HepG2 (cell line): Measurements from ENCODE around the gene ANKRD31. TPM values are rescaled to one million over a fixed set of nuclear protein-coding genes. Genes with fewer than 3 reads are reported as not detected.
A peak's percentile ranks its signal among the peaks of the same experiment; 100 is the strongest.

Experiments used
- ATAC-seq: fragments of 200-7000 bp; cut with Tn5 transposase; 3 replicates; pipeline ENCODE4 v1.9.1; 2020; ENCODE audit warnings: mild to moderate bottlenecking, moderate library complexity
- BruUV-seq: library from RNA; stranded (reverse); fragments of 400-500 nt; replicated peaks from 2 replicates; lab custom pipeline; 2021; lab: Mats Ljungman, UMichigan
- CTCF ChIA-PET: fragments of 300-600 bp; formaldehyde crosslinking; extraction: SDS; loops from one replicate; lab custom pipeline; 2021; ENCODE audit warnings: low total read pairs, inconsistent platforms, low intra/inter-chr PET ratio; lab: Yijun Ruan, JAX
- POLR2A ChIA-PET: fragments of 350-600 bp; sonication (Branson Sonifier 250); formaldehyde crosslinking; loops from one replicate; lab custom pipeline; 2020; ENCODE audit warnings: antibody characterized with exemption, inconsistent platforms; lab: Yijun Ruan, JAX
- DNase-seq: peaks from one replicate; pipeline ENCODE4 v3.0.0-alpha.2; 2015; ENCODE audit warnings: low spot score
- FAIRE-seq: peaks from 3 replicates; lab custom pipeline; 2011; peaks lifted over from hg19 to GRCh38; lab: Jason Lieb, UNC
- H2AFZ ChIP-seq: one replicate; pipeline ENCODE4 v1.6.1; 2011; ENCODE audit warnings: low read length, inconsistent platforms
- H3K27ac ChIP-seq: fragments of 300-600 bp; 3 replicates; pipeline ENCODE4 v1.8.0; 2011; ENCODE audit warnings: mixed run types, mild to moderate bottlenecking, mixed read lengths, low read length, inconsistent platforms; ENCODE audit not compliant: insufficient read depth; ENCODE audit errors: extremely low read length
- H3K27me3 ChIP-seq, 2 experiments: fragments of 200-600 bp in 1 of 2; 2 replicates in 1 of 2; 3 replicates in 1 of 2; pipeline versions ENCODE4 v1.6.0 to v1.8.0; 2011; ENCODE audit warnings: low read length in 2 of 2, mild to moderate bottlenecking in 2 of 2, moderate library complexity in 2 of 2, inconsistent platforms in 1 of 2; ENCODE audit not compliant: insufficient read depth in 2 of 2, control insufficient read depth in 1 of 2
- H3K36me3 ChIP-seq, 2 experiments: fragments of 200-600 bp in 1 of 2; replicated peaks in 1 of 2; 2 replicates in 1 of 2; 3 replicates in 1 of 2; pipeline versions ENCODE4 v1.5.1 to v1.8.0; 2011; ENCODE audit warnings: low read length in 2 of 2, inconsistent platforms in 1 of 2; ENCODE audit not compliant: insufficient read depth in 2 of 2, control insufficient read depth in 1 of 2
- H3K4me1 ChIP-seq: 2 replicates; pipeline ENCODE4 v1.5.1; 2012; ENCODE audit warnings: low read length, inconsistent platforms; ENCODE audit not compliant: insufficient read depth
- H3K4me2 ChIP-seq: 2 replicates; pipeline ENCODE4 v1.6.0; 2011; ENCODE audit warnings: low read depth, low read length, inconsistent platforms
- H3K4me3 ChIP-seq, 3 experiments: fragments of 200-600 bp in 1 of 3; sonication (generic), shearing (Covaris generic) in 1 of 3; replicated peaks in 1 of 3; 2 replicates each; pipeline ENCODE4 v1.5.1; 2011 to 2016; ENCODE audit warnings: low read length in 3 of 3, inconsistent platforms in 2 of 3, low read depth in 2 of 3, mild to moderate bottlenecking in 2 of 3, control low read depth in 1 of 3, mixed read lengths in 1 of 3; ENCODE audit not compliant: insufficient read depth in 1 of 3
- H3K79me2 ChIP-seq: one replicate; pipeline ENCODE4 v1.6.1; 2011; ENCODE audit warnings: low read length, inconsistent platforms; ENCODE audit not compliant: insufficient read depth
- H3K9ac ChIP-seq: 2 replicates; pipeline ENCODE4 v1.6.0; 2011; ENCODE audit warnings: mild to moderate bottlenecking, low read depth, low read length, inconsistent platforms; ENCODE audit not compliant: insufficient read depth
- H3K9me3 ChIP-seq: 2 replicates; pipeline ENCODE4 v1.5.1; 2012; ENCODE audit warnings: mild to moderate bottlenecking, low read length
- H4K20me1 ChIP-seq: 2 replicates; pipeline ENCODE4 v1.6.0; 2011; ENCODE audit warnings: inconsistent platforms, mild to moderate bottlenecking, low read length, moderate library complexity; ENCODE audit not compliant: insufficient read depth
- HHEX ChIP-seq: IDR thresholded peaks from 2 replicates; pipeline ENCODE4 v1.6.1; 2016; ENCODE audit warnings: control low read depth
- IRX3 ChIP-seq: sonication (generic); formaldehyde crosslinking; IDR thresholded peaks from 2 replicates; pipeline ENCODE4 v1.8.1; 2023; ENCODE audit warnings: mild to moderate bottlenecking, low read depth, missing genetic modification reagents, borderline replicate concordance
- KDM4B ChIP-seq: sonication (generic); formaldehyde crosslinking; IDR thresholded peaks from 2 replicates; pipeline ENCODE4 v1.4.0; 2020; ENCODE audit warnings: missing genetic modification reagents
- KLF15 ChIP-seq: sonication (generic); formaldehyde crosslinking; IDR thresholded peaks from 2 replicates; pipeline ENCODE4 v1.8.1; 2023; ENCODE audit warnings: borderline replicate concordance, mild to moderate bottlenecking, inconsistent platforms, missing genetic modification reagents, mixed read lengths
- NCOR1 ChIP-seq: fragments of 200-600 bp; sonication (generic); IDR thresholded peaks from 2 replicates; pipeline ENCODE4 v1.7.0; 2017; ENCODE audit warnings: antibody characterized with exemption, low read length, borderline replicate concordance
- NFE2 ChIP-seq: sonication (generic); formaldehyde crosslinking; IDR thresholded peaks from 2 replicates; pipeline ENCODE4 v1.4.0; 2020; ENCODE audit warnings: missing genetic modification reagents
- NR2C2 ChIP-seq: sonication (generic); formaldehyde crosslinking; IDR thresholded peaks from 2 replicates; pipeline ENCODE4 v1.4.0; 2020; ENCODE audit warnings: missing genetic modification reagents, mild to moderate bottlenecking, moderate library complexity, borderline replicate concordance
- RBM39 ChIP-seq: fragments of 200-400 bp; formaldehyde crosslinking; IDR thresholded peaks from one replicate; pipeline ENCODE4 v1.6.1; 2018; ENCODE audit warnings: antibody characterized with exemption, mild to moderate bottlenecking, low read depth, low read length; ENCODE audit not compliant: poor library complexity, severe bottlenecking
- SIX1 ChIP-seq: sonication (generic); formaldehyde crosslinking; IDR thresholded peaks from 2 replicates; pipeline ENCODE4 v1.4.0; 2020; ENCODE audit warnings: missing genetic modification reagents, borderline replicate concordance
- SOX6 ChIP-seq, 2 experiments: fragments of 450-650 bp in 1 of 2; sonication (generic) in 1 of 2; formaldehyde crosslinking in 1 of 2; IDR thresholded peaks; 2 replicates each; pipeline versions ENCODE4 v1.4.0 to v1.6.1; 2017 to 2020; ENCODE audit warnings: antibody characterized with exemption in 1 of 2, mild to moderate bottlenecking in 1 of 2, missing genetic modification reagents in 1 of 2
- TBP ChIP-seq: sonication (generic); formaldehyde crosslinking; IDR thresholded peaks from 2 replicates; pipeline ENCODE4 v1.5.0; 2020; ENCODE audit warnings: missing genetic modification reagents
- U2AF1 ChIP-seq: fragments of 200-400 bp; formaldehyde crosslinking; optimal IDR thresholded peaks from 2 replicates; pipeline ENCODE3; 2017; ENCODE audit warnings: mild to moderate bottlenecking, low read depth, low read length
- ZBTB3 ChIP-seq: sonication (generic); formaldehyde crosslinking; IDR thresholded peaks from 2 replicates; pipeline ENCODE4 v1.4.0; 2020; ENCODE audit warnings: low read depth, mild to moderate bottlenecking, moderate library complexity, missing genetic modification reagents, borderline replicate concordance
- ZBTB7B ChIP-seq: sonication (generic); formaldehyde crosslinking; IDR thresholded peaks from 2 replicates; pipeline ENCODE4 v1.4.0; 2020; ENCODE audit warnings: missing genetic modification reagents
- ZNF224 ChIP-seq: sonication (generic); formaldehyde crosslinking; IDR thresholded peaks from 2 replicates; pipeline ENCODE4 v1.5.0; 2020; ENCODE audit warnings: mild to moderate bottlenecking, missing genetic modification reagents
- ZNF343 ChIP-seq: sonication (generic); formaldehyde crosslinking; IDR thresholded peaks from 2 replicates; pipeline ENCODE4 v1.4.0; 2020; ENCODE audit warnings: mild to moderate bottlenecking, missing genetic modification reagents
- ZNF788 ChIP-seq: sonication (generic); formaldehyde crosslinking; IDR thresholded peaks from 2 replicates; pipeline ENCODE4 v1.5.0; 2020; ENCODE audit warnings: mild to moderate bottlenecking, missing genetic modification reagents, borderline replicate concordance
- WGBS: methylation state at CpG from one replicate; pipeline ENCODE4 v1.1.6; 2017; ENCODE audit warnings: low lambda C conversion rate; 5-methylcytosine and 5-hydroxymethylcytosine counted together
- in situ Hi-C: cut with HindIII; loops from 2 replicates; pipeline ENCODE4 v1.10.0; 2017; ENCODE audit warnings: low pct_unique_long_range_greater_than_20kb; ENCODE audit not compliant: extremely low pct_ligation_motif_present
- intact Hi-C: fragments of 100-400 bp; cut with micrococcal nuclease; formaldehyde crosslinking; loops from one replicate; pipeline ENCODE4 v1.10.0; 2022; ENCODE audit not compliant: unreplicated experiment
- polyA plus RNA-seq, 8 experiments: library from polyadenylated mRNA; depleted of rRNA in 3 of 8; stranded (reverse) in 7 of 8; unstranded in 1 of 8; fragments of >200 nt; fragmentation: Illumina TruSeq in 4 of 8; extraction: Trizol in 4 of 8; gene quantifications; 2 replicates each; pipeline versions ENCODE4 v1.2.1 to v1.2.3, GENCODE V29; 2011 to 2016; ENCODE audit warnings: low read depth in 4 of 8, missing spikeins in 1 of 8, mixed read lengths in 1 of 8; ENCODE audit not compliant: insufficient read depth in 1 of 8
- total RNA-seq, 5 experiments: library from RNA; depleted of rRNA; stranded (reverse); fragments of >200 nt; fragmentation: Illumina TruSeq; extraction: Trizol; gene quantifications; 2 replicates each; pipeline ENCODE4 v1.2.3, GENCODE V29; 2016; ENCODE audit warnings: low read depth in 1 of 5
- TF ChIP-seq, protein P1 (sequence below), 2 experiments: sonication (generic) in 1 of 2; formaldehyde crosslinking in 1 of 2; IDR thresholded peaks; 2 replicates each; pipeline versions ENCODE4 v1.4.0 to v1.6.1; 2016 to 2020; ENCODE audit warnings: borderline replicate concordance in 1 of 2, low read depth in 1 of 2, mild to moderate bottlenecking in 1 of 2, missing genetic modification reagents in 1 of 2
- TF ChIP-seq, protein P2 (sequence below): IDR thresholded peaks from 2 replicates; pipeline ENCODE4 v1.6.1; 2016; ENCODE audit warnings: low read depth, borderline replicate concordance
- TF ChIP-seq, protein P3 (sequence below): sonication (generic); IDR thresholded peaks from 2 replicates; pipeline ENCODE4 v1.6.1; 2016; ENCODE audit warnings: low read depth, borderline replicate concordance

ANKRD31 gene
- total and polyA plus RNA-seq, 2 of the 13 experiments (the other 11 are each of a cell fraction or from before 2014, with no cell fraction given): 0.01 to 0.09 TPM

- Histone ChIP-seq H3K4me3 (no peak overlapping the region; a peak in 1 of 6 replicates), H3K79me2 (no peaks in the 10 kb centered on the region), H3K9me3 (no peaks in the 10 kb centered on the region), H3K27me3 (no peaks in the 10 kb centered on the region), H4K20me1 (no peaks in the 10 kb centered on the region), H3K4me1 (peaks cover 32% of the 10 kb centered on the region), H3K27ac (no peak overlapping the region), H3K36me3 (no peaks in the 10 kb centered on the region), H3K9ac (peak overlapping the region; percentile 15; the same call in 1 of the 2 replicates), H3K4me2 (peak overlapping the region; percentile 81), H2AFZ (no peak overlapping the region)
- ChIA-PET POLR2A (interaction anchor here (3.6 kb wide), 1 partner anchor 26 kb away, joined by 22 read pairs; the partner anchor contains the start of gene ANKRD31), CTCF (no interaction called here)
- DNase-seq (peak; percentile 36), ATAC-seq (peak; percentile 33; the same call in 1 of the 3 replicates), FAIRE-seq (peak; percentile 55)
- in situ Hi-C loops (loop anchor here (10.0 kb wide), 2 partner anchors 207 to 327 kb away; partner anchors contain the start of gene GCNT4), intact Hi-C loops (no loop called here)
- WGBS: 0% methylated on average over 3 of the region's 3 CpGs
- BruUV-seq: no TSS peak
- TF ChIP-seq, protein P1, sequence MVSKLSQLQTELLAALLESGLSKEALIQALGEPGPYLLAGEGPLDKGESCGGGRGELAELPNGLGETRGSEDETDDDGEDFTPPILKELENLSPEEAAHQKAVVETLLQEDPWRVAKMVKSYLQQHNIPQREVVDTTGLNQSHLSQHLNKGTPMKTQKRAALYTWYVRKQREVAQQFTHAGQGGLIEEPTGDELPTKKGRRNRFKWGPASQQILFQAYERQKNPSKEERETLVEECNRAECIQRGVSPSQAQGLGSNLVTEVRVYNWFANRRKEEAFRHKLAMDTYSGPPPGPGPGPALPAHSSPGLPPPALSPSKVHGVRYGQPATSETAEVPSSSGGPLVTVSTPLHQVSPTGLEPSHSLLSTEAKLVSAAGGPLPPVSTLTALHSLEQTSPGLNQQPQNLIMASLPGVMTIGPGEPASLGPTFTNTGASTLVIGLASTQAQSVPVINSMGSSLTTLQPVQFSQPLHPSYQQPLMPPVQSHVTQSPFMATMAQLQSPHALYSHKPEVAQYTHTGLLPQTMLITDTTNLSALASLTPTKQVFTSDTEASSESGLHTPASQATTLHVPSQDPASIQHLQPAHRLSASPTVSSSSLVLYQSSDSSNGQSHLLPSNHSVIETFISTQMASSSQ (IDR thresholded peaks at IDR 0.05; ENCODE audit: low read depth): peak; percentile 75
- TF ChIP-seq, protein P1 (CRISPR knock-in tag; IDR thresholded peaks at IDR 0.05; ENCODE audit: borderline replicate concordance): peak; percentile 72; the same call in 1 of the 2 replicates
- no peak for TF ChIP-seq ZBTB3 (CRISPR knock-in tag)
- no peak for TF ChIP-seq ZNF343 (CRISPR knock-in tag)
- TF ChIP-seq, protein P2, sequence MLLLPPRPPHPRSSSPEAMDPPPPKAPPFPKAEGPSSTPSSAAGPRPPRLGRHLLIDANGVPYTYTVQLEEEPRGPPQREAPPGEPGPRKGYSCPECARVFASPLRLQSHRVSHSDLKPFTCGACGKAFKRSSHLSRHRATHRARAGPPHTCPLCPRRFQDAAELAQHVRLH (CRISPR knock-in tag): no peak
- TF ChIP-seq NCOR1: no peak
- TF ChIP-seq, protein P3, sequence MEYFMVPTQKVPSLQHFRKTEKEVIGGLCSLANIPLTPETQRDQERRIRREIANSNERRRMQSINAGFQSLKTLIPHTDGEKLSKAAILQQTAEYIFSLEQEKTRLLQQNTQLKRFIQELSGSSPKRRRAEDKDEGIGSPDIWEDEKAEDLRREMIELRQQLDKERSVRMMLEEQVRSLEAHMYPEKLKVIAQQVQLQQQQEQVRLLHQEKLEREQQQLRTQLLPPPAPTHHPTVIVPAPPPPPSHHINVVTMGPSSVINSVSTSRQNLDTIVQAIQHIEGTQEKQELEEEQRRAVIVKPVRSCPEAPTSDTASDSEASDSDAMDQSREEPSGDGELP: peak; percentile 72; the same call in 1 of the 2 replicates
- no peak for TF ChIP-seq ZNF788 (CRISPR knock-in tag)
- no peak for TF ChIP-seq SIX1 (CRISPR knock-in tag)
- no peak for TF ChIP-seq TBP (CRISPR knock-in tag)
- no peak for TF ChIP-seq U2AF1
- TF ChIP-seq RBM39: no peak
- TF ChIP-seq ZNF224 (CRISPR knock-in tag): no peak
- TF ChIP-seq IRX3 (CRISPR knock-in tag): no peak
- no peak for TF ChIP-seq KLF15 (CRISPR knock-in tag)
- no peak for TF ChIP-seq NR2C2 (CRISPR knock-in tag)
- TF ChIP-seq NFE2 (CRISPR knock-in tag): no peak
- TF ChIP-seq SOX6 (IDR thresholded peaks at IDR 0.05): no peak
- TF ChIP-seq SOX6 (CRISPR knock-in tag; IDR thresholded peaks at IDR 0.05): peak; percentile 86
- TF ChIP-seq KDM4B (CRISPR knock-in tag): no peak
- TF ChIP-seq HHEX (CRISPR knock-in tag): no peak
- TF ChIP-seq ZBTB7B (CRISPR knock-in tag): no peak
Measured at GRCh38 chr5:75262271-75262670, 25.6 kb upstream of the ANKRD31 start.
